ENCODE measurements around the gene MT2A. TPM values are rescaled to one million over a fixed set of nuclear protein-coding genes. Genes with fewer than 3 reads are reported as not detected.

The MT2A gene
- total and polyA plus RNA-seq, 2 experiments from 2014 or later = 70.3 to 1,143 TPM

DNA sequence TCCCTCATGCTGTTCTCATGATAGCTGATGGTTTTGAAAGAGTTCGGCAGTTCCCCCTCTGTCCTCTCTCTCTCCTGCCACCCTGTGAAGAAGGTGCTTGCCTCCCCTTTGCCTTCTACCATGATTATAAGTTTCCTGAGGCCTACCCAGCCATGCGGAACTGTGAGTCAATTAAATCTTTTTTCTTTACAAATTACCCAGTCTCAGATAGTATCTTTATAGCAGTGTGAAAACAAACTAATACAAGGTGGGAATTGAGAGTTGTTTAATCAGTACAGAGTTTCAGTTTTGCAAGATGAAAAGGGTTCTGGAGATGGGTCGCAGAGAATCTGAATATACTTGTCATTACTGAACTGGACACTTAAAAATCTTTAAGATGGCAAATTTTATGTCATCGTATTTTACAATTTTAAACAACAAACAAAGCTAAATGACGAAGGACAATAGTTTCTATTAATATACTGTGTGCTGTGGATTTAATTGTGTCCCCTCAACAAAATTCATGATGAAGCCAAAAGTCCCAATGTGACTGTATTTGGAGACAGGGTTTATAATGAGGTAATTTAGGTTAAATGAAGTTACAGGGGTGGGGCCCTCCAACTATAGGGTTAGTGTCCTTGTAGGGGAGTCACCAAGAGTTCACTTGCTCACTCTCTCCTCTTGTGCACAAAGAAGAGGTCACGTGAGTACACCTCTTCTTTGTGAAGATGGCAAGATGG is 14.7 kb upstream of the MT2A start:
- H3K4me3 ChIP-seq = no peak overlapping the region
- H3K27ac ChIP-seq = no peak overlapping the region
- TF ChIP-seq EZH2 (IDR thresholded peaks at IDR 0.05; ENCODE audit: borderline replicate concordance) (no peak), EZH2phosphoT487 (IDR thresholded peaks at IDR 0.05; ENCODE audit: low read depth, severe bottlenecking, unreplicated experiment) (no peak)
- TF ChIP-seq, protein P1, sequence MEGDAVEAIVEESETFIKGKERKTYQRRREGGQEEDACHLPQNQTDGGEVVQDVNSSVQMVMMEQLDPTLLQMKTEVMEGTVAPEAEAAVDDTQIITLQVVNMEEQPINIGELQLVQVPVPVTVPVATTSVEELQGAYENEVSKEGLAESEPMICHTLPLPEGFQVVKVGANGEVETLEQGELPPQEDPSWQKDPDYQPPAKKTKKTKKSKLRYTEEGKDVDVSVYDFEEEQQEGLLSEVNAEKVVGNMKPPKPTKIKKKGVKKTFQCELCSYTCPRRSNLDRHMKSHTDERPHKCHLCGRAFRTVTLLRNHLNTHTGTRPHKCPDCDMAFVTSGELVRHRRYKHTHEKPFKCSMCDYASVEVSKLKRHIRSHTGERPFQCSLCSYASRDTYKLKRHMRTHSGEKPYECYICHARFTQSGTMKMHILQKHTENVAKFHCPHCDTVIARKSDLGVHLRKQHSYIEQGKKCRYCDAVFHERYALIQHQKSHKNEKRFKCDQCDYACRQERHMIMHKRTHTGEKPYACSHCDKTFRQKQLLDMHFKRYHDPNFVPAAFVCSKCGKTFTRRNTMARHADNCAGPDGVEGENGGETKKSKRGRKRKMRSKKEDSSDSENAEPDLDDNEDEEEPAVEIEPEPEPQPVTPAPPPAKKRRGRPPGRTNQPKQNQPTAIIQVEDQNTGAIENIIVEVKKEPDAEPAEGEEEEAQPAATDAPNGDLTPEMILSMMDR (IDR thresholded peaks at IDR 0.05; ENCODE audit: poor library complexity) = no peak
- no peaks in the 10 kb centered on the region for H3K9me3 ChIP-seq (ENCODE audit: low read depth)
- H3K27me3 ChIP-seq = peaks cover 26% of the 10 kb centered on the region
- WGBS (ENCODE audit: low lambda C conversion rate, missing lambda C conversion rate) = 79% methylated on average over 6 of the region's 6 CpGs
- H4K20me1 ChIP-seq (ENCODE audit: insufficient read depth, poor library complexity, severe bottlenecking) = no peaks in the 10 kb centered on the region
- H3K4me1 ChIP-seq (ENCODE audit: insufficient read depth) = peaks cover 3% of the 10 kb centered on the region
- H3K4me2 ChIP-seq = no peak overlapping the region
- no peaks in the 10 kb centered on the region for H3K79me2 ChIP-seq
- H3K9me2 ChIP-seq (replicated peaks; ENCODE audit: insufficient read depth) = no peaks in the 10 kb centered on the region
- DNase-seq (ENCODE audit: low spot score) = no peak
- no peak overlapping the region for H2AFZ ChIP-seq
- no peaks in the 10 kb centered on the region for H3K36me3 ChIP-seq (replicated peaks; ENCODE audit: insufficient read depth, low read depth)

DNA sequence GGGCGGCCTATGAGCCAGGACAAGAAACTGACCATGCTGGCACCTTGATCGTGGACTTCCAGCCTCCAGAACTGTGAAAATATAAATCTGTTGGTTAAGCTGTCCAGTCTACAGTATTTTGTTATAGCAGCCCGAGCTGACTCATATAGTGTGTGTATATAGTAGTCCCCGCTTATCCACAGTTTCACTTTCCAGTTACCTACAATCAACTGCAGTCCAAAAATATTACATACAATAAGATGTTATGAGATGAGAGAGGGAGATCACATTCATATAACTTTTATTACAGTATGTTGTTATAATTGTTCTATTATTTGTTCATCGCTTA is 14.1 kb upstream of the MT2A start:
- H3K27ac ChIP-seq = no peak overlapping the region
- no peaks in the 10 kb centered on the region for H3K9me3 ChIP-seq (ENCODE audit: low read depth)
- H3K4me2 ChIP-seq = no peak overlapping the region
- no peaks in the 10 kb centered on the region for H3K9me2 ChIP-seq (replicated peaks; ENCODE audit: insufficient read depth)
- peaks cover 3% of the 10 kb centered on the region for H3K4me1 ChIP-seq (ENCODE audit: insufficient read depth)
- no peak for TF ChIP-seq EZH2phosphoT487 (IDR thresholded peaks at IDR 0.05; ENCODE audit: low read depth, severe bottlenecking, unreplicated experiment)
- TF ChIP-seq, protein P1 (IDR thresholded peaks at IDR 0.05; ENCODE audit: poor library complexity) = no peak
- TF ChIP-seq EZH2 (IDR thresholded peaks at IDR 0.05; ENCODE audit: borderline replicate concordance) = no peak
- no peaks in the 10 kb centered on the region for H3K36me3 ChIP-seq (replicated peaks; ENCODE audit: insufficient read depth, low read depth)
- no peak for DNase-seq (ENCODE audit: low spot score)
- no peak overlapping the region for H2AFZ ChIP-seq
- H4K20me1 ChIP-seq (ENCODE audit: insufficient read depth, poor library complexity, severe bottlenecking) = no peaks in the 10 kb centered on the region
- H3K4me3 ChIP-seq = no peak overlapping the region
- no peaks in the 10 kb centered on the region for H3K79me2 ChIP-seq
- peaks cover 22% of the 10 kb centered on the region for H3K27me3 ChIP-seq
- WGBS (ENCODE audit: low lambda C conversion rate, missing lambda C conversion rate) = 90% methylated on average over 5 of the region's 5 CpGs

DNA sequence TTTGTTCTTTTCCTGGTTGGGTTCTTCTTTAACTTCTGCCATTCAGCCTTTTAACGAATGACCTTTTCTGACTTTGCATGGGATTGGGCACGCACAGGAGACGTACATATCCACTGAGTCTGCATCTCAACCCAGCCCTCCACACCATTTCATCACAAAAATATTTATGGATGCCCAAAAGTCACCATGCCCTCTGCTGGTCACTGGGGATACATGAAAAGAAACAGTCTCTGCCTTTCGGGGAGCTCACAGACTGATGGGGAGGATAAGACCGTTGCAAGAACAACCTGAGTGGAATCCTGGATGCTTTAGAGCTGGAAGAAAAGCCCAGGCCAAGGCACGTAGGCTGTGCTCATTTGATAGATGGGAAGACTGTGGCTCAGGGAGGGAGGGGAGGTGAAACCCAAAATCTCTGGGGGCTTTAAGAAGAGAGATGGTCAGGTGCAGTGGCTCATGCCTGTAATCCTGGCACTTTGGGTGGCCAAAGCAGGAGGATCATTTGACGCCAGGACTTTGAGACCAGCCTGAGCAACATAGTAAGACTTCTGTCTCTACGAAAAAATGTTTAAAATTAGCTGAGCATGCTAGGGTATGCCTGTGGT is 7.9 kb upstream of the MT2A start:
- H4K20me1 ChIP-seq (ENCODE audit: insufficient read depth, poor library complexity, severe bottlenecking) = no peaks in the 10 kb centered on the region
- no peaks in the 10 kb centered on the region for H3K9me2 ChIP-seq (replicated peaks; ENCODE audit: insufficient read depth)
- H3K4me1 ChIP-seq (ENCODE audit: insufficient read depth) = no peaks in the 10 kb centered on the region
- no peak overlapping the region for H3K4me2 ChIP-seq
- no peak overlapping the region for H2AFZ ChIP-seq
- TF ChIP-seq, protein P1 (IDR thresholded peaks at IDR 0.05; ENCODE audit: poor library complexity) = peak; percentile 51
- TF ChIP-seq EZH2 (IDR thresholded peaks at IDR 0.05; ENCODE audit: borderline replicate concordance) = no peak
- no peak for TF ChIP-seq EZH2phosphoT487 (IDR thresholded peaks at IDR 0.05; ENCODE audit: low read depth, severe bottlenecking, unreplicated experiment)
- H3K27ac ChIP-seq = no peak overlapping the region
- DNase-seq (ENCODE audit: low spot score) = peak; percentile 39
- 46% methylated on average over 8 of the region's 8 CpGs for WGBS (ENCODE audit: low lambda C conversion rate, missing lambda C conversion rate)
- H3K36me3 ChIP-seq (replicated peaks; ENCODE audit: insufficient read depth, low read depth) = no peaks in the 10 kb centered on the region
- H3K27me3 ChIP-seq = peaks cover 4% of the 10 kb centered on the region
- no peak overlapping the region for H3K4me3 ChIP-seq
- H3K79me2 ChIP-seq = no peaks in the 10 kb centered on the region
- no peaks in the 10 kb centered on the region for H3K9me3 ChIP-seq (ENCODE audit: low read depth)
